Neural progenitor cell (in vitro differentiated cells): ENCODE results near the gene WAC. TPM values are rescaled to one million over a fixed set of nuclear protein-coding genes. Genes with fewer than 3 reads are reported as not detected.

Experiments
- DNase-seq: peaks from one replicate; pipeline ENCODE4 v3.0.0-alpha.2; 2016; ENCODE audit warnings: low spot score
- H2AFZ ChIP-seq: fragments of 200-600 bp; sonication (generic); replicated peaks from 2 replicates; pipeline ENCODE4 v1.6.1; 2016; ENCODE audit warnings: antibody characterized with exemption
- H3F3A ChIP-seq: fragments of 200-600 bp; sonication (generic); 2 replicates; pipeline ENCODE4 v1.6.1; 2016; ENCODE audit warnings: antibody characterized with exemption, low read depth
- H3K27ac ChIP-seq: fragments of 200-600 bp; sonication (generic); 2 replicates; pipeline ENCODE4 v1.5.1; 2016; ENCODE audit warnings: mild to moderate bottlenecking
- H3K27me3 ChIP-seq: fragments of 200-600 bp; sonication (generic); 2 replicates; pipeline ENCODE4 v1.6.1; 2016; ENCODE audit warnings: mild to moderate bottlenecking, moderate library complexity
- H3K36me3 ChIP-seq: fragments of 200-600 bp; sonication (generic); 2 replicates; pipeline ENCODE4 v1.5.1; 2016
- H3K4me1 ChIP-seq: fragments of 200-600 bp; sonication (generic); 2 replicates; pipeline ENCODE4 v1.6.1; 2016; ENCODE audit warnings: mixed run types
- H3K4me2 ChIP-seq: fragments of 200-600 bp; sonication (generic); 2 replicates; pipeline ENCODE4 v1.6.1; 2016
- H3K4me3 ChIP-seq: fragments of 200-600 bp; sonication (generic); 2 replicates; pipeline ENCODE4 v1.5.1; 2016
- H3K79me2 ChIP-seq: fragments of 200-600 bp; sonication (generic); 2 replicates; pipeline ENCODE4 v1.6.1; 2016; ENCODE audit warnings: low read depth
- H3K9ac ChIP-seq: fragments of 200-600 bp; sonication (generic); 2 replicates; pipeline ENCODE4 v1.6.1; 2016
- H3K9me3 ChIP-seq: fragments of 200-600 bp; sonication (generic); 2 replicates; pipeline ENCODE4 v1.5.1; 2016; ENCODE audit warnings: low read depth
- H4K20me1 ChIP-seq: fragments of 200-600 bp; sonication (generic); 2 replicates; pipeline ENCODE4 v1.6.1; 2016; ENCODE audit warnings: low read depth
- H3K27ac Mint-ChIP-seq: 3 replicates; pipeline ENCODE4 v1.8.0; 2021; ENCODE audit warnings: mixed read lengths
- H3K27me3 Mint-ChIP-seq: 2 replicates; pipeline ENCODE4 v1.8.0; 2022; ENCODE audit warnings: low read depth, mild to moderate bottlenecking, inconsistent platforms, moderate library complexity, mixed read lengths; ENCODE audit not compliant: insufficient read depth
- H3K36me3 Mint-ChIP-seq: 3 replicates; pipeline ENCODE4 v1.8.0; 2021; ENCODE audit warnings: mixed read lengths
- H3K4me1 Mint-ChIP-seq: 3 replicates; pipeline ENCODE4 v1.8.0; 2021; ENCODE audit warnings: mixed read lengths
- H3K4me3 Mint-ChIP-seq: 3 replicates; pipeline ENCODE4 v1.8.0; 2021; ENCODE audit warnings: mild to moderate bottlenecking, moderate library complexity, mixed read lengths
- H3K9me3 Mint-ChIP-seq: 3 replicates; pipeline ENCODE4 v1.8.0; 2020; ENCODE audit warnings: mixed read lengths
- CTCF ChIP-seq: fragments of 200-600 bp; sonication (generic); IDR thresholded peaks from 2 replicates; pipeline ENCODE4 v1.5.1; 2017; ENCODE audit warnings: antibody characterized with exemption, mild to moderate bottlenecking
- EZH2 ChIP-seq: fragments of 200-600 bp; sonication (generic); IDR thresholded peaks from 2 replicates; pipeline ENCODE4 v1.6.1; 2017; ENCODE audit warnings: antibody characterized with exemption, mild to moderate bottlenecking, moderate library complexity
- EZH2phosphoT487 ChIP-seq: fragments of 200-600 bp; sonication (generic); IDR thresholded peaks from 2 replicates; pipeline ENCODE4 v1.6.1; 2017; ENCODE audit warnings: antibody characterized with exemption
- total RNA-seq: library from RNA; depleted of rRNA; stranded (reverse); fragments of >200 nt; gene quantifications from 2 replicates; pipeline ENCODE4 v1.2.3, GENCODE V29; 2015; ENCODE audit warnings: low replicate concordance

The WAC gene
- total RNA-seq, 1 donor from 2014 or later = 174 TPM

DNA sequence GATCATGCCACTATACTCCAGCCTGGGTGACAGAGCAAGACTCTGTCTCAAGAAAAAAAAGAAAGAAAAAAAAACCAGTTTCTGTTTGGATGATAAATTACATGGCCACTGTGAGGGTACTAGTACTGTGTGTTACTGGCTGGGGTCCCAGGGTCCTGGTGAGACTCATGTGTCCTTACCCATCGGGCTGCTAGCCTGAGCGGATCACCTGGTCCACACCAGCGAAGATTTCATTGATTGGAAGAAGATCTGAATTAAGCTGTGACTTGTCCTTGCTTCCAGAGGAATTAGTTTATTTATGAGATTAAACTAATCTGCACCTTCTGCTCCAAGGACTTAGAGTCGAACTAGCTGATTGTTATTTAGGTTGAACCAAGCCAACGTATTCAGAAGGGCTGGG is 104.4 kb downstream of the WAC start:
- no peaks in the 10 kb centered on the region for H3K4me1 ChIP-seq
- H3K4me2 ChIP-seq = no peak overlapping the region
- H3K9me3 Mint-ChIP-seq = no peaks in the 10 kb centered on the region
- H2AFZ ChIP-seq = no peak overlapping the region
- no peaks in the 10 kb centered on the region for H3K36me3 Mint-ChIP-seq
- H3K9ac ChIP-seq = no peak overlapping the region
- TF ChIP-seq CTCF (no peak), EZH2phosphoT487 (no peak), EZH2 (no peak)
- no peak overlapping the region for H3K4me3 ChIP-seq
- H3K36me3 ChIP-seq = no peaks in the 10 kb centered on the region
- H3K9me3 ChIP-seq = no peaks in the 10 kb centered on the region
- no peak overlapping the region for H3K27ac Mint-ChIP-seq
- no peaks in the 10 kb centered on the region for H3F3A ChIP-seq
- no peak overlapping the region for H3K4me3 Mint-ChIP-seq
- no peaks in the 10 kb centered on the region for H4K20me1 ChIP-seq
- no peak for DNase-seq
- no peaks in the 10 kb centered on the region for H3K79me2 ChIP-seq
- no peaks in the 10 kb centered on the region for H3K27me3 ChIP-seq
- no peaks in the 10 kb centered on the region for H3K4me1 Mint-ChIP-seq
- peaks cover 7% of the 10 kb centered on the region for H3K27me3 Mint-ChIP-seq
- no peak overlapping the region for H3K27ac ChIP-seq

DNA sequence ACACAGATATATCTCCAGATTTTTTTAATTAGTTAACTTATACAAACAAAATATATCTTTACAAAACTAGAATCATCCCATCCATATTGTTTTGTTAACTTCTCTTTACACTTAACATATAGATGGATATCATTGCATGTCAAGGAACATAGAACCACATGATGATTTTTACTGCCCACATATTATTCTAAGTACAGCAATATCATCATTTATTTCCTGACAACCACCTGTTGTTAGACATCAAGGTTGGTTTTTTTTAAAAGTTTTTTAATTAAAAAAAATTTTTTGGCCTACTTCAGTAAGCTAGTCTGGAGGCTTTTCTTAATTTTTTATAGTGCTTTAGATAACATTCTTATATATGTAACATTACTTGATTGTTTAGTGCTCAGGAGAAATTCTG is 105.5 kb downstream of the WAC start:
- Histone ChIP-seq H3K4me1 (no peaks in the 10 kb centered on the region), H3K4me3 (no peak overlapping the region), H3K27me3 (no peaks in the 10 kb centered on the region), H3K9me3 (no peaks in the 10 kb centered on the region), H3K4me2 (no peak overlapping the region), H3K27ac (no peak overlapping the region), H3K36me3 (no peaks in the 10 kb centered on the region), H2AFZ (no peak overlapping the region), H3K79me2 (no peaks in the 10 kb centered on the region), H3K9ac (no peak overlapping the region), H4K20me1 (no peaks in the 10 kb centered on the region), H3F3A (no peaks in the 10 kb centered on the region)
- H3K4me1 Mint-ChIP-seq = no peaks in the 10 kb centered on the region
- H3K27me3 Mint-ChIP-seq = peaks cover 5% of the 10 kb centered on the region
- no peak overlapping the region for H3K27ac Mint-ChIP-seq
- H3K4me3 Mint-ChIP-seq = no peak overlapping the region
- TF ChIP-seq EZH2phosphoT487 (no peak), CTCF (no peak), EZH2 (no peak)
- no peaks in the 10 kb centered on the region for H3K36me3 Mint-ChIP-seq
- H3K9me3 Mint-ChIP-seq = no peaks in the 10 kb centered on the region
- no peak for DNase-seq

DNA sequence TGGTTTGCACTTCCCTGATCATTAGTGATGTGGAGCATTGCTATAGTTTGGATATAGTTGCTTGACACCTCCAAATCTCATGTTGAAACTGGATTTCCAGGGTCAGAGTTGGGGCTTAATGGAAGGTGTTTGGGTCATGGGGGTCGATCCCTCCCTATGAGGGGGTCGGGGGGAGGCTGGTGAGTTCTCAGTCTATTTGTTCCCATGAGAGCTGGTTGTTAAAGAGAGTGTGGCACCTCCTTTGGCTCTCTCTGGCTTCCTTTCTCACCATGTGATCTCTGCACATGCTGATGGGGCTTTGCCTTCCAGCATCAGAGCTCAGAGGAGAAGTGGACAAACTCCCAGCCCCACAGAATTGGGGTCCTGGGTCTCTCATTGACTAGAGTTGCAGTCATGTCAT is 107.6 kb downstream of the WAC start:
- no peak for DNase-seq
- Histone ChIP-seq H3K27ac (no peak overlapping the region), H3K4me2 (no peak overlapping the region), H3K9ac (no peak overlapping the region), H3K4me3 (no peak overlapping the region), H2AFZ (no peak overlapping the region), H3K79me2 (no peaks in the 10 kb centered on the region), H4K20me1 (no peaks in the 10 kb centered on the region), H3K36me3 (no peaks in the 10 kb centered on the region), H3F3A (no peaks in the 10 kb centered on the region), H3K9me3 (no peaks in the 10 kb centered on the region), H3K4me1 (no peaks in the 10 kb centered on the region), H3K27me3 (no peaks in the 10 kb centered on the region)
- H3K27me3 Mint-ChIP-seq = peaks cover 4% of the 10 kb centered on the region
- no peak for TF ChIP-seq EZH2
- no peak for TF ChIP-seq CTCF
- TF ChIP-seq EZH2phosphoT487 = no peak
- no peak overlapping the region for H3K4me3 Mint-ChIP-seq
- H3K27ac Mint-ChIP-seq = no peak overlapping the region
- H3K36me3 Mint-ChIP-seq = no peaks in the 10 kb centered on the region
- no peaks in the 10 kb centered on the region for H3K9me3 Mint-ChIP-seq
- H3K4me1 Mint-ChIP-seq = no peaks in the 10 kb centered on the region
